COLO668 (cell line): Measurements from ENCODE around the gene UNC79.

Source experiments
- DNase-seq: peaks from one replicate; lab custom pipeline; 2025; ENCODE audit not compliant: unreplicated experiment; lab: John Stamatoyannopoulos, UW

The UNC79 gene

GRCh38 chr14:93655078-93655750, 224.5 kb downstream of the UNC79 start:
- no peak for DNase-seq

GRCh38 chr14:93657875-93658274, 227.1 kb downstream of the UNC79 start:
- no peak for DNase-seq

- no peak for DNase-seq
These were observed 232.6 kb downstream of the UNC79 start for GRCh38 chr14:93663317-93663716.

GRCh38 chr14:93665169-93665568, 234.4 kb downstream of the UNC79 start:
- DNase-seq = no peak

GRCh38 chr14:93669632-93670031, 238.9 kb downstream of the UNC79 start:
- no peak for DNase-seq

GRCh38 chr14:93674343-93674742, 243.6 kb downstream of the UNC79 start:
- no peak for DNase-seq

- no peak for DNase-seq
These were observed 244.9 kb downstream of the UNC79 start for GRCh38 chr14:93675651-93676050.

- no peak for DNase-seq
These were observed 245.7 kb downstream of the UNC79 start for GRCh38 chr14:93676416-93676958.

GRCh38 chr14:93682459-93682858, 251.7 kb downstream of the UNC79 start:
- DNase-seq = no peak

GRCh38 chr14:93683226-93683625, 252.5 kb downstream of the UNC79 start:
- DNase-seq = no peak

- DNase-seq = no peak
These were observed 254.6 kb downstream of the UNC79 start for GRCh38 chr14:93685121-93685895.

- no peak for DNase-seq
These were observed 255.5 kb downstream of the UNC79 start for GRCh38 chr14:93686268-93686667.

- no peak for DNase-seq
These were observed 257.5 kb downstream of the UNC79 start for GRCh38 chr14:93688239-93688666.

- no peak for DNase-seq
These were observed 258.1 kb downstream of the UNC79 start for GRCh38 chr14:93688820-93689219.

GRCh38 chr14:93690146-93690545, 259.4 kb downstream of the UNC79 start:
- no peak for DNase-seq

GRCh38 chr14:93691042-93691780, 260.5 kb downstream of the UNC79 start:
- DNase-seq = no peak

- no peak for DNase-seq
These were observed 263.2 kb downstream of the UNC79 start for GRCh38 chr14:93693914-93694313.

- DNase-seq = no peak
These were observed 270.2 kb downstream of the UNC79 start for GRCh38 chr14:93700928-93701327.

GRCh38 chr14:93701562-93701961, 270.8 kb downstream of the UNC79 start:
- DNase-seq = no peak

- no peak for DNase-seq
These were observed 272.2 kb downstream of the UNC79 start for GRCh38 chr14:93702946-93703345.

GRCh38 chr14:93703941-93704340, 273.2 kb downstream of the UNC79 start:
- no peak for DNase-seq
